Psoas muscle (tissue), 8 donors: Measurements from ENCODE around the gene CMSS1. TPM values are rescaled to one million over a fixed set of nuclear protein-coding genes. Genes with fewer than 3 reads are reported as not detected.

Experiments
- ATAC-seq, 4 donors: fragments of 200-7000 bp; cut with Tn5 transposase; one replicate each; pipeline ENCODE4 v1.9.1; 2020; ENCODE audit warnings: moderate library complexity in 3 of 4, mild to moderate bottlenecking in 2 of 4
- DNase-seq, 2 donors: peaks; one replicate each; pipeline ENCODE4 v3.0.0-alpha.2; 2020
- H3K27ac ChIP-seq: fragments of 200-600 bp; one replicate; pipeline ENCODE4 v1.8.0; 2022
- H3K27me3 ChIP-seq, 3 donors: fragments of 200-600 bp in 1 of 3; one replicate each; pipeline versions ENCODE4 v1.6.1 to v1.8.0; 2013 to 2022; ENCODE audit warnings: low read length in 2 of 3, mild to moderate bottlenecking in 2 of 3, moderate library complexity in 1 of 3; ENCODE audit not compliant: insufficient read depth in 3 of 3
- H3K36me3 ChIP-seq, 2 donors: fragments of 200-600 bp in 1 of 2; one replicate each; pipeline versions ENCODE4 v1.6.1 to v1.8.0; 2013 to 2022; ENCODE audit warnings: low read depth in 1 of 2, mild to moderate bottlenecking in 1 of 2, moderate library complexity in 1 of 2; ENCODE audit not compliant: insufficient read depth in 1 of 2
- H3K4me1 ChIP-seq: fragments of 200-600 bp; one replicate; pipeline ENCODE4 v1.8.0; 2022
- H3K4me3 ChIP-seq: fragments of 200-600 bp; one replicate; pipeline ENCODE4 v1.8.0; 2022; ENCODE audit warnings: mild to moderate bottlenecking
- H3K9me3 ChIP-seq: fragments of 200-600 bp; one replicate; pipeline ENCODE4 v1.8.0; 2022
- CTCF ChIP-seq: fragments of 200-600 bp; IDR thresholded peaks from one replicate; pipeline ENCODE4 v1.8.0; 2022; ENCODE audit warnings: antibody characterized with exemption
- WGBS, 3 donors: extraction: QIAGEN DNeasy Blood & Tissue Kit; methylation state at CpG; one replicate each; pipeline versions ENCODE4 v1.1.6 to v1.1.7; 2013; 5-methylcytosine and 5-hydroxymethylcytosine counted together
- intact Hi-C, 2 donors: fragments of 100-400 bp; cut with DNase I; formaldehyde crosslinking; loops; one replicate each; pipeline versions ENCODE4 v1.11.0 to v1.14.2; 2022
- polyA plus RNA-seq, 3 donors: library from polyadenylated mRNA; stranded (reverse); fragments of 200-250 nt; gene quantifications; one replicate each; pipeline ENCODE4 v1.2.3, GENCODE V29; 2013
- total RNA-seq, 4 donors: library from RNA; stranded (reverse); fragmentation: NEBNext Ultra II Directional in 2 of 4; extraction: Animal tissue kit (Norgen Biotek cat#: 25700) in 2 of 4; gene quantifications; one replicate each; pipeline versions ENCODE4 v1.2.1 to v1.2.4, GENCODE V29; 2021 to 2023
- donor health status: healthy with polysubstance abuse.
- donor health status: DM: no; HTN: no; CAD: no; lungs with moderate emphysema.
- donor health status: Bipolar disorder and iron deficiency.
- donor health status: healthy.
- donor health status: DM: yes; HTN: yes; CAD: no.
- donor health status: DM: no; HTN: no; CAD: no.
- donor health status: DM: no; HTN: no; CAD: no.
- donor health status: DM: yes; HTN: yes; CAD: no.

The CMSS1 gene
- total and polyA plus RNA-seq, 7 donors, result 18.4 to 174 (median 58.8) TPM

DNA sequence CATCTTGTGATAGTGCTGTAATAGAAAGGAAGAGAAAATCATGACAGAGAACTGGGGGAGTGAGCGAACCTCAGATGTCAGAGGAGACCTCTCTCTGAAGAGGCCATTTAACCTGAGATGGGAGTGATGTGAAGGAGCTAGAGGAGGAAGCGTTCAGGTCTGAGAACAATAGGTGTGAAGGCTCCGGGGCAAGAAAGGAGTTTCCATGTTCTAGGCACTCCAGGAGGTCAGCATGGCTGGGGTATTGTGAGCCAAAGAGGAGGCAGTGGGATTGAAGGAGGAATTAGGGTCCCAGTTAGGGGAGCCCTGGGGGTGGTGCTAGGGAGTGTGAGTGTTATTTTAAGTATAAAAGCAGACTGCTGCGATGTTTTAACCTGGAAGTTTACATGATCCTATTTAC is 305.4 kb downstream of the CMSS1 start:
- Histone ChIP-seq H3K27me3 (no peaks in the 10 kb centered on the region), H3K36me3 (no peaks in the 10 kb centered on the region), H3K27ac (peak overlapping the region; percentile 84), H3K4me1 (peaks cover 45% of the 10 kb centered on the region), H3K9me3 (no peaks in the 10 kb centered on the region), H3K4me3 (no peak overlapping the region)
- no peak for DNase-seq
- ATAC-seq, result no peak
- 84 to 93% (median 90%) methylated on average over 4 of the region's 4 CpGs for WGBS, 3 donors
- TF ChIP-seq CTCF, result no peak
- intact Hi-C loops, result no loop called here

DNA sequence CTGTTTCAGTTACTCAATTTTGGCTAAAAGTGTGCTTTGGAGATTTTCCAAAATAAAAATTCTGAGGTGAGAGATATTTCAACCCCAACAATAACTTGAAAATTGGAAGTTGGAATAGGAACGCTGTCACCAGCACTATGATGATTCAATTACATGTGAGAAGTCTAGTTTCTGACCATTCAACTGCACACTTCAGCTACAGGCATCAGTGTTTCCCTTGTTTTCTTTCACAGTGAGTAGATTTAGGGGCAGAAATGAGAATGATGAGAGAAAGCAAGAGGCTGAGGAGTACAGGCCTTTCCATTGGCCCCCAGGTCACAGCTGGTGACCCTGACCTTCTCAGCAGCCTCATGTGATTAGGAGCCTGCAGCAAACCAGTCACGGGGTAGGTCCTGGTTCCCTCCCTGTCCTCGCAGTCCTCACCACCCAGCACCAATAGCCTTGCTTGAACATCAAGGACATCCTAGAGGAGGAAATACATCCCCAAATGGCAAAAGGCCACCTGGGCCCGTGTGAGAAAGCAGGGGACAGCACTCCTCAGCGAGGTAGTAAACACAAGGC is 306.6 kb downstream of the CMSS1 start:
- 20 to 35% (median 24%) methylated on average over 5 of the region's 5 CpGs for WGBS, 3 donors
- ATAC-seq (peak; percentile 52 to 68 (median 58)), DNase-seq (peak; percentile 19 to 62)
- Histone ChIP-seq H3K4me1 (peaks cover 41% of the 10 kb centered on the region), H3K9me3 (no peaks in the 10 kb centered on the region), H3K27me3 (no peaks in the 10 kb centered on the region), H3K36me3 (no peaks in the 10 kb centered on the region), H3K4me3 (peak overlapping the region; percentile 17), H3K27ac (peak overlapping the region; percentile 84)
- intact Hi-C loops, result no loop called here
- no peak for TF ChIP-seq CTCF

GRCh38 chr3:100125161-100125938 is 307.7 kb downstream of the CMSS1 start:
- H3K27me3 ChIP-seq, result no peaks in the 10 kb centered on the region
- no peaks in the 10 kb centered on the region for H3K9me3 ChIP-seq
- ATAC-seq, result peak; percentile 24 to 82 (median 60)
- DNase-seq, result no peak
- no peaks in the 10 kb centered on the region for H3K36me3 ChIP-seq
- H3K4me3 ChIP-seq, result peak overlapping the region; percentile 17
- WGBS, 3 donors, result 22 to 40% (median 22%) methylated on average over 5 of the region's 5 CpGs
- no peak for TF ChIP-seq CTCF
- H3K27ac ChIP-seq, result peak overlapping the region; percentile 84
- intact Hi-C loops, result no loop called here
- peaks cover 31% of the 10 kb centered on the region for H3K4me1 ChIP-seq

DNA sequence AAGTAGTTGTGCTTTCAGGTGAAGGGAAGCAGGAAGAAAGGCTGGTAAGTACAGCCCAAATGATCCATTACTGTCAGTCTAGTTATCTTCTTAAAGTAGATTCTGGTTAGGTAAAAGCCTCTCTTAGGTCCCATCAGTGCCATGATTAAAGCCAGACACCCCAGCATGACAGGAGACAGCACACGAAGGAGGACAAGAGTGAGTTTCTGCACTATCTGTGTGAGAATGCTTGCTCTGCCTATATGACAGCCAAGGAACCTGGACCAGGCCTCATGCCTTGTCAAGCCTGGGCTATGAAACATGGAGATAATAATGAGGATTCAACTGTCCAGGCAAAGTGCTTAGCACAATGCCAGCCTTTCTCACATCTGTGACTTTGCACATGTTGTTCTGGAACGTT is 310.1 kb downstream of the CMSS1 start:
- H3K4me3 ChIP-seq, result no peak overlapping the region
- no peaks in the 10 kb centered on the region for H3K36me3 ChIP-seq
- H3K9me3 ChIP-seq, result no peaks in the 10 kb centered on the region
- intact Hi-C loops, result loop anchor here in 1 of 2 donors (2.0 kb wide), 1 partner anchor 23 kb away; no protein-coding TSS in a partner anchor
- ATAC-seq, result no peak
- H3K27me3 ChIP-seq, result no peaks in the 10 kb centered on the region
- TF ChIP-seq CTCF, result no peak
- H3K4me1 ChIP-seq, result peaks cover 29% of the 10 kb centered on the region
- 45 to 53% (median 48%) methylated on average over 2 of the region's 2 CpGs for WGBS, 3 donors
- DNase-seq, result no peak
- no peak overlapping the region for H3K27ac ChIP-seq
